Measurements from ENCODE around the gene BATF.

BATF gene

GRCh38 chr14:75535164-75535898 lies 13.1 kb downstream of the BATF start:
- peak; percentile 76 for DNase-seq

- DNase-seq: no peak
These were observed 14.8 kb downstream of the BATF start for GRCh38 chr14:75537071-75537470.

DNA sequence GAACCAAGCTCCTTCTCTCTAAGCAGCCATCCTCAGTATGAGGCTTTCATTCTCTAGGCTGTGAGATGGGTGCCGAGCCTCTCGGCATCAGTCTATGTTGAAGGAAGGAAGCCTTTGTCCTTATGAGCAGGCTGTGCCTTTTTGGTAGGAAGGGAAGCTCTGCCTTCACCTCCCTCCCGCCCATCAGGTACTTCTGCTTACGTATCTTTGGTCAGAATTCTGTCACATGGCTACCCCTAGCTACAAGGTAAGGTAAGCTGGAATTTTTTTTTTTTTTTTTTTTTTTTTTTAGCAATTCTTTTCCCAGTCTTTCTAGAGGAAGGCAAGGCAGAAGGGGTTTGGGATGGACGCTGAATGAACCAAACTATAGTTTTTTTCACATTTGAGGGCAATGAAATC lies 16.9 kb downstream of the BATF start:
- no peak for DNase-seq

GRCh38 chr14:75539561-75540478 lies 17.6 kb downstream of the BATF start:
- DNase-seq: no peak

DNA sequence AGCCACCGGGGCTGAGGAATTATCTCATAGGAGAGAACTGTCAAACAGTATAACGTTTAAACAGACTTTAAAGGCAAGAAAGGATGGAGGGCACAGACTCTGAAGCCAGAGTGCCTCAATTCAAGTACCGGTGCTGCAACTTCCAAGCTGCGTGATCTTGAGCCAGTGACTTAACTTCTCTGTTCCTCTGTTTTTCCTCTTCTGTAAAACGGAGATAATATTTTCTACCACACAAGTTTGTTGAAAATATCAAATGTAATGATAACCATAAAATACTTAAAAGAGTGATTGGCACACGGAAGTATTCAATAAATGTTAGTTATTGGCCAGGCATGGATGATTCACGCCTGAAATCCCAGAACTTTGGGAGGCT lies 18.2 kb downstream of the BATF start:
- no peak for DNase-seq

GRCh38 chr14:75542588-75543091 lies 20.4 kb downstream of the BATF start:
- DNase-seq: no peak

- no peak for DNase-seq
These were observed 21.0 kb downstream of the BATF start for GRCh38 chr14:75543253-75543652.

DNA sequence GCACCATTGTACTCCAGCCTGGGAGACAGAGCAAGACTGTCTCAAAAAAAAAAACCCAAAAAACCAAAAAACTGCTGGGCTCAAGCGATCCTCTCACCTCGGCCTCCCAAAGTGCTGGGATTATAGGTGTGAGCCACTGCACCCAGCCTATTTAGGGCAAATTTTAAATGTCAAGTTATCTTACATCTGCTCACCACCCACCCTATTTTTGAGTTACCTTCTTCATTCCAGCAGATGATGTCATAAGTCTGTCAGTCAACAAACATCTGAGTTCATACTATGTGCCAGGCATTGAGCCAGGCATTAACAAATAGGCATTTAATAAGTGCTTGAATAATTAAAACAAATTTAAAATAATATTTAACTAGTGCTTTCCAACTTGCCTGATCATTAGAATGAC lies 21.5 kb downstream of the BATF start:
- no peak for DNase-seq

GRCh38 chr14:75545907-75546306 lies 23.6 kb downstream of the BATF start:
- no peak for DNase-seq

- no peak for DNase-seq
These were observed 25.4 kb downstream of the BATF start for GRCh38 chr14:75547552-75548250.

GRCh38 chr14:75548544-75548943 lies 26.3 kb downstream of the BATF start:
- DNase-seq: no peak

- no peak for DNase-seq
These were observed 26.9 kb downstream of the BATF start for GRCh38 chr14:75549169-75549568.

GRCh38 chr14:75551021-75551420 lies 28.8 kb downstream of the BATF start:
- DNase-seq: no peak

- no peak for DNase-seq
These were observed 30.9 kb downstream of the BATF start for GRCh38 chr14:75553157-75553556.

DNA sequence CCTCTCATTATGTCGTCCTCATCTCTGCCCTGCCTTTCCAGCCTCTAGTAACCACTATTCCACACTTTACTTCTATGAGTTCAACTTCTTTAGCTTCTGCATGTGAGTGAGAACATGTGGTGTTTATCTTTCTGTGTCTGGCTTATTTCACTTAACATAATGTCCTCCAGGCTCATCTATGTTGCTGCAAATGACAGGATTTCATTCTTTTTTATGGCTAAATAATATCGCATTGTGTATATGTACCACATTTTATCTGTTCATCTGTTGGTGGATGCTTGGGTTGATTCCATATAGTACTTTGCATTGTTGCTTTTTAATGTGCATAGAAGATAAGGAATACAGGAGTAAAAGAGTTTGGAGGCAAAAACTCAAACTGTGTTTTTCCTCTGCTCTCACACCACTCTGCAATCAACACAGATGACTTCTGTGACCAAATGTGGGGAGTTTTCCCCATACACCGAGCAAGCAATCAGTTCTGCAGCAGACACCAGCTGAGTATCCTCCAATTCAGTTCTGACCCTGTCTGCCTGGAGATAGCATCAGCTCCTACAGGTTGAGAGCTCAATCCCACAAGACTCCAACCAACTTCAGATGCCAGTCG lies 31.6 kb downstream of the BATF start:
- DNase-seq: no peak

- DNase-seq: peak; percentile 4
These were observed 32.2 kb downstream of the BATF start for GRCh38 chr14:75554482-75554881.

GRCh38 chr14:75558440-75558839 lies 36.2 kb downstream of the BATF start:
- no peak for DNase-seq

DNA sequence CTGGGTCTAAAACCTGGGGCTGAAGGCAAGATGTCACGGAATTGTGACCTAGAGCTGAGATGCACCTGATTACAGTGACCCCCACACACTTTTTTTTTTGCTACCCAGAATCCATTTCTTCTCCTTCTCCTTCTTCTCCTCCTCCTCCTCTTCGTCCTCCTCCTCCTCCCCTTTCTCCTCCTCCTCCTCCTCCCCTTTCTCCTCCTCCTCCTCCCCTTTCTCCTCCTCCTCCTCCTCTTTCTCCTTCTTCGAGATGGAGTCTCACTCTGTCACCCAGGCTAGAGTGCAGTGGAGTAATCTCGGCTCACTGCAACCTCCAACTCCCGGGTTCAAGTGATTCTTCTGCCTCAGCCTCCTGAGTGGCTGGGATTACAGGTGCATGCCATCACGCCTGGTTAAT lies 36.8 kb downstream of the BATF start:
- no peak for DNase-seq

DNA sequence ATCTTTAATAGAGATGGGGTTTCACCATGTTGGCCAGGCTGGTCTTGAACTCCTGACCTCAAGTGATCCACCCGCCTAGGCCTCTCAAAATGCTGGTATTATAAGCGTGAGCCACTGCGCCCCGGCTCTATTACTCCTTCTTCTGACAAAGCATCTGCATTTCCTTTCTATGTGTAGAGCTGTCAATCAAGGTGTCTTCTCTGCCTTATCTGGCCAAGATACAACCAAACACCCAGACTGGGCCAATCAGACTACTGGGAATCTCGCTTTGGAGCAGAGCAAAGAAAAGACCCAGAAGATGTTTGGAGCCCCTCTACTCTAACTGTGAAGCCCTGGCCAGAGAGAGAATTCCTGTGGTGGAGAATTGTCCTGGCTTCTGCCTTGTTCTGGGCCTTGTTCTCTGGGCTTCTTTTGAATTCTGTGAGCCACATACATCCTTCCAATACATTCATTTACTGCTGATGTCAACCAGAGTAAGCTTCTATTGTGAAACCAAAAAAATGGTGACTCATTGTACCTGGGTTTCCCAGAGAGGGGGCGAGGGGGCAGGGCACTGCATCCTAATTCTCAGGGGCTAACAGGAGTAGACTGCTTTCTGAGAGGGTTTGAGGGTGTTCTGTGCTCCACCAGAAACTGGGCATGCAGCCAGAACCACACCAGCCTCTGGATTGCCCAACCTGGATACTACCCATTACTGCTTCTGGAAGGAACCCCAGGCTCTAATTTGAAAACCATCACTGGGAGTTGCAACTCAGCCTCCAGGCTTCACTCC lies 37.4 kb downstream of the BATF start:
- no peak for DNase-seq

DNA sequence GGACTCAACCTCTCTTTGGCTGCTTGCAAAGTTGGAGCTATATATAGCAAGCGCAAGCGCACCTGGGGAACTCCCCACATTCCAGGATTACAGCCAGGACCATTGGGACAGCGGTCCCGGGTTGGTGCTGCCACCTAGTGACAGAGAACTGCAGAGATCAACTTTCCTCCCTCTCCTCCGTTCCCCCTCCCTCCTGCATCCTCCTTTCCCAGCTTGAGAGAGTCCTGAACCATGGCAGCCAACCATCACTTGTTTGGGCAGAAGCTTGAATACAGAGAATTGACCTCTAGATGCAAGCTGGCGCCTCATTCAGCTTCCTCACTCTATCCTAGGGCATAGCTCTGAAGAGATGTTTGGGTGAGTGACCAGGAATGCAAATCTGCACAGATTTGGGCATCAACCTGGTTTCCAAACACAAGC lies 38.8 kb downstream of the BATF start:
- peak; percentile 78 for DNase-seq

DNA sequence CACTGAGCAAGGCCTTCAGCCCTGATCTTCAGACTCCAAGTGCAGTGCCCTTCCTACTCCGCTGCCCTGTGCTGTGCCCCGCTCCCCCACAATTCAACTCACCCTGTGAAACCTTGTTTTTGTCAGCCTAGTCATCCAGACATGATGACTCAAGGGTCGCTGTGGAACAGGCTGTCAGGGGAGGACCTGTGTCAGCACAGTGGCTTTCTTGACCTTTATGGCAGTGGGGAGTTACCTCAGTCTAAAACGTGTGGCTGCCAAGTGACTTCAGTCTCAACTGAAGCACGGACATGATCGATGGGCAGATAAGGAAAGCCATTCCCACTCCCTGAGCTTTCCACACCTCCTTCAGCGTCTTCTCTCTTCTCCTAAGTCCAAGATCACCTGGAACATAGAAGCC lies 39.8 kb downstream of the BATF start:
- no peak for DNase-seq

DNA sequence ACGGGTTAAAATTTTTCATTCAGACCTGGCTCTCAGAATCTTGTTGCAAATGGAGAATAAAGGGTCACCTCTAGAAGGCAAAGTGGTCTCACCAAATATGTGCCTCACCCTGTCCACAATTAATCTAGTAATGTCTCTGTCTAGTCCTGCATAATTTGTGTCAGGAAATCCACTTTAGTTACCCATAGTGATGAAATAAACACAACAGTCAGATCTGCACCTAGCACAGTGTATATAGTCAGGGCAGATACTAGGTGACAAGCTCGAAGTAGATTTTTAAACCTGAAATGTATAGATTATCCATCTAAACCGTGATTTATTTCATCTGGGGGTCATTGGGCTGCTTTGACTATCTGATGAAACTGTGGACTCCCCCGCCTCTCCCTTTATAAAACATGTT lies 40.2 kb downstream of the BATF start:
- no peak for DNase-seq

All from NCI-H510A treated with DMSO at 0.1 percent for 48 hours (cell line).